Mesenchymal stem cell (in vitro differentiated cells and primary cell): ENCODE results near the gene SLC38A9.

Experiments used
- DNase-seq: peaks from one replicate; pipeline ENCODE4 v3.0.0-alpha.2; 2013
- H2AFZ ChIP-seq: one replicate; pipeline ENCODE4 v1.6.1; 2013; ENCODE audit warnings: low read depth, mild to moderate bottlenecking, control low read depth, inconsistent platforms, low read length, moderate library complexity
- H2AK5ac ChIP-seq: 2 replicates; pipeline ENCODE4 v1.6.1; 2013; ENCODE audit warnings: low read length, moderate library complexity, mild to moderate bottlenecking, inconsistent platforms; ENCODE audit not compliant: severe bottlenecking
- H2BK120ac ChIP-seq: one replicate; pipeline ENCODE4 v1.6.1; 2013; ENCODE audit warnings: low read depth, mild to moderate bottlenecking, inconsistent platforms, low read length, moderate library complexity
- H2BK12ac ChIP-seq, 2 experiments: one replicate each; pipeline ENCODE4 v1.6.1; 2013; ENCODE audit warnings: inconsistent platforms in 2 of 2, low read length in 2 of 2, mild to moderate bottlenecking in 2 of 2, moderate library complexity in 2 of 2, control low read depth in 1 of 2
- H2BK15ac ChIP-seq: one replicate; pipeline ENCODE4 v1.6.1; 2013; ENCODE audit warnings: mild to moderate bottlenecking, low read depth, inconsistent platforms; ENCODE audit not compliant: poor library complexity, severe bottlenecking
- H2BK5ac ChIP-seq: 2 replicates; pipeline ENCODE4 v1.6.1; 2013; ENCODE audit warnings: low read depth, mild to moderate bottlenecking, low read length, control low read depth, inconsistent platforms; ENCODE audit not compliant: poor library complexity, severe bottlenecking
- H3K14ac ChIP-seq, 2 experiments: one replicate each; pipeline ENCODE4 v1.6.1; 2013; ENCODE audit warnings: inconsistent platforms in 2 of 2, low read length in 2 of 2, control low read depth in 1 of 2, mild to moderate bottlenecking in 1 of 2, moderate library complexity in 1 of 2
- H3K18ac ChIP-seq, 2 experiments: one replicate each; pipeline ENCODE4 v1.6.1; 2013; ENCODE audit warnings: inconsistent platforms in 2 of 2, low read length in 2 of 2, control low read depth in 1 of 2, low read depth in 1 of 2, mild to moderate bottlenecking in 1 of 2
- H3K23ac ChIP-seq, 2 experiments: one replicate each; pipeline ENCODE4 v1.6.1; 2013; ENCODE audit warnings: inconsistent platforms in 2 of 2, low read length in 2 of 2, mild to moderate bottlenecking in 2 of 2, moderate library complexity in 2 of 2, control low read depth in 1 of 2
- H3K27ac ChIP-seq: 2 replicates; pipeline ENCODE4 v1.5.1; 2013; ENCODE audit warnings: mild to moderate bottlenecking, moderate library complexity, low read length, control low read depth, inconsistent platforms; ENCODE audit not compliant: poor library complexity, severe bottlenecking
- H3K27me3 ChIP-seq, 2 experiments: 2 replicates each; pipeline versions ENCODE4 v1.6.1 to v1.7.0; 2013; ENCODE audit warnings: low read length in 2 of 2, mild to moderate bottlenecking in 2 of 2, moderate library complexity in 2 of 2, control low read depth in 1 of 2, inconsistent platforms in 1 of 2; ENCODE audit not compliant: control insufficient read depth in 1 of 2, insufficient read depth in 1 of 2
- H3K36me3 ChIP-seq, 2 experiments: 2 replicates each; pipeline versions ENCODE4 v1.6.1 to v1.7.0; 2013; ENCODE audit warnings: low read length in 2 of 2, control low read depth in 1 of 2, inconsistent platforms in 1 of 2, low read depth in 1 of 2, mild to moderate bottlenecking in 1 of 2; ENCODE audit not compliant: insufficient read depth in 2 of 2, control insufficient read depth in 1 of 2
- H3K4ac ChIP-seq, 2 experiments: one replicate each; pipeline ENCODE4 v1.6.1; 2013; ENCODE audit warnings: inconsistent platforms in 2 of 2, low read length in 2 of 2, mild to moderate bottlenecking in 2 of 2, moderate library complexity in 2 of 2, control low read depth in 1 of 2, low read depth in 1 of 2
- H3K4me1 ChIP-seq: 2 replicates; pipeline ENCODE4 v1.6.1; 2013; ENCODE audit warnings: low read depth, low read length, control low read depth; ENCODE audit not compliant: control insufficient read depth, insufficient read depth
- H3K4me2 ChIP-seq: 2 replicates; pipeline ENCODE4 v1.6.1; 2013; ENCODE audit warnings: low read length, mild to moderate bottlenecking, inconsistent platforms; ENCODE audit not compliant: poor library complexity, severe bottlenecking
- H3K4me3 ChIP-seq, 2 experiments: 2 replicates each; pipeline versions ENCODE4 v1.5.1 to v1.7.0; 2013; ENCODE audit warnings: low read length in 2 of 2, mild to moderate bottlenecking in 2 of 2, control low read depth in 1 of 2, low read depth in 1 of 2; ENCODE audit not compliant: insufficient read depth in 1 of 2
- H3K79me1 ChIP-seq: replicated peaks from 2 replicates; pipeline ENCODE4 v1.6.1; 2013; ENCODE audit warnings: mild to moderate bottlenecking, control low read depth, low read length, inconsistent platforms; ENCODE audit not compliant: poor library complexity, severe bottlenecking
- H3K9ac ChIP-seq: 2 replicates; pipeline ENCODE4 v1.7.0; 2013; ENCODE audit warnings: mild to moderate bottlenecking, low read length, moderate library complexity
- H3K9me3 ChIP-seq: 2 replicates; pipeline ENCODE4 v1.7.0; 2013; ENCODE audit warnings: mild to moderate bottlenecking, low read length; ENCODE audit not compliant: control insufficient read depth
- H4K8ac ChIP-seq: one replicate; pipeline ENCODE4 v1.6.1; 2013; ENCODE audit warnings: inconsistent platforms, mild to moderate bottlenecking, low read length, moderate library complexity
- H4K91ac ChIP-seq: one replicate; pipeline ENCODE4 v1.6.1; 2013; ENCODE audit warnings: mild to moderate bottlenecking, low read length, inconsistent platforms
- WGBS: methylation state at CpG from one replicate; pipeline ENCODE4 v1.1.7; 2013; ENCODE audit warnings: mixed read lengths; 5-methylcytosine and 5-hydroxymethylcytosine counted together

The SLC38A9 gene

GRCh38 chr5:55599148-55600050, 112.7 kb downstream of the SLC38A9 start:
- 95% methylated on average over 8 of the region's 8 CpGs for WGBS
- Histone ChIP-seq H3K4me2 (no peak overlapping the region), H2BK5ac (no peak overlapping the region), H3K9me3 (no peaks in the 10 kb centered on the region), H3K9ac (no peak overlapping the region), H2AK5ac (peak overlapping the region; percentile 73), H3K23ac (no peak overlapping the region), H3K18ac (peak overlapping the region; percentile 46 to 73), H3K4me1 (peaks cover 11% of the 10 kb centered on the region), H4K8ac (no peak overlapping the region), H2BK15ac (peak overlapping the region; percentile 54), H3K79me1 (no peaks in the 10 kb centered on the region), H4K91ac (peak overlapping the region; percentile 87), H3K27ac (no peak overlapping the region), H2BK120ac (peak overlapping the region; percentile 45), H3K4ac (peak overlapping the region; percentile 48 to 89), H3K14ac (peak overlapping the region in 1 of 2 experiments; percentile 87), H3K27me3 (no peaks in the 10 kb centered on the region), H3K4me3 (no peak overlapping the region), H2BK12ac (peak overlapping the region; percentile 85 to 93), H3K36me3 (no peaks in the 10 kb centered on the region), H2AFZ (no peak overlapping the region)
- no peak for DNase-seq

- Histone ChIP-seq H3K9me3 (no peaks in the 10 kb centered on the region), H3K14ac (peak overlapping the region in 1 of 2 experiments; percentile 26), H3K27me3 (no peaks in the 10 kb centered on the region), H3K79me1 (no peaks in the 10 kb centered on the region), H3K36me3 (no peaks in the 10 kb centered on the region), H3K4me3 (peak overlapping the region in 1 of 2 experiments; percentile 31), H3K18ac (peak overlapping the region; percentile 52 to 90), H3K4me2 (no peak overlapping the region), H4K91ac (peak overlapping the region; percentile 60), H2BK15ac (peak overlapping the region; percentile 63), H3K9ac (peak overlapping the region; percentile 83), H3K23ac (no peak overlapping the region), H4K8ac (peak overlapping the region; percentile 70), H2BK5ac (no peak overlapping the region), H3K4me1 (peaks cover 11% of the 10 kb centered on the region), H2AK5ac (peak overlapping the region; percentile 27), H2BK120ac (peak overlapping the region; percentile 54), H3K4ac (peak overlapping the region in 1 of 2 experiments; percentile 55), H3K27ac (peak overlapping the region; percentile 33), H2BK12ac (peak overlapping the region; percentile 18 to 83), H2AFZ (peak overlapping the region; percentile 68)
- 67% methylated on average over 7 of the region's 7 CpGs for WGBS
- DNase-seq = peak; percentile 91
Observed at GRCh38 chr5:55597014-55597981, 114.8 kb downstream of the SLC38A9 start.

GRCh38 chr5:55594671-55595070, 117.5 kb downstream of the SLC38A9 start:
- DNase-seq = no peak
- 98% methylated on average over 2 of the region's 2 CpGs for WGBS
- H2BK120ac ChIP-seq = no peak overlapping the region

More at GRCh38 chr5:55594671-55595070, 117.5 kb downstream of the SLC38A9 start:
- H2BK15ac ChIP-seq = no peak overlapping the region
- no peaks in the 10 kb centered on the region for H3K36me3 ChIP-seq
- no peak overlapping the region for H4K8ac ChIP-seq
- no peak overlapping the region for H3K27ac ChIP-seq
- no peak overlapping the region for H3K18ac ChIP-seq
- H3K4me3 ChIP-seq = no peak overlapping the region
- H3K79me1 ChIP-seq = no peaks in the 10 kb centered on the region
- H2BK5ac ChIP-seq = no peak overlapping the region
- H3K4me1 ChIP-seq = peaks cover 8% of the 10 kb centered on the region
- no peak overlapping the region for H3K23ac ChIP-seq
- no peak overlapping the region for H2BK12ac ChIP-seq
- H2AFZ ChIP-seq = no peak overlapping the region
- H3K9me3 ChIP-seq = no peaks in the 10 kb centered on the region
- H2AK5ac ChIP-seq = no peak overlapping the region
- H4K91ac ChIP-seq = no peak overlapping the region
- H3K4ac ChIP-seq = no peak overlapping the region
- H3K9ac ChIP-seq = no peak overlapping the region
- H3K14ac ChIP-seq = no peak overlapping the region
- no peak overlapping the region for H3K4me2 ChIP-seq
- no peaks in the 10 kb centered on the region for H3K27me3 ChIP-seq
